GM10266 (cell line): ENCODE measurements around the gene CD99.
"Not testable (repeated sequence)": the region's sequence is repeated elsewhere in the genome, so short reads cannot be mapped to it uniquely, and the experiment has no call there.

Experiments used
- DNase-seq: peaks from one replicate; pipeline ENCODE4 v3.0.0; 2012; ENCODE audit errors: extremely low spot score
- CTCF ChIP-seq: IDR thresholded peaks from 2 replicates; pipeline ENCODE4 v1.5.1; 2012; ENCODE audit warnings: mild to moderate bottlenecking, low read depth; ENCODE audit not compliant: control insufficient read depth, insufficient read depth; ENCODE audit errors: missing control alignments

The CD99 gene

GRCh38 chrX:2662586-2662985 is 28.5 kb upstream of the CD99 start:
- no peak for DNase-seq
- TF ChIP-seq CTCF = no peak

GRCh38 chrX:2664502-2664901 is 26.6 kb upstream of the CD99 start:
- TF ChIP-seq CTCF = no peak
- DNase-seq = no peak

GRCh38 chrX:2665387-2666304 is 25.4 kb upstream of the CD99 start:
- TF ChIP-seq CTCF = no peak
- no peak for DNase-seq

DNA sequence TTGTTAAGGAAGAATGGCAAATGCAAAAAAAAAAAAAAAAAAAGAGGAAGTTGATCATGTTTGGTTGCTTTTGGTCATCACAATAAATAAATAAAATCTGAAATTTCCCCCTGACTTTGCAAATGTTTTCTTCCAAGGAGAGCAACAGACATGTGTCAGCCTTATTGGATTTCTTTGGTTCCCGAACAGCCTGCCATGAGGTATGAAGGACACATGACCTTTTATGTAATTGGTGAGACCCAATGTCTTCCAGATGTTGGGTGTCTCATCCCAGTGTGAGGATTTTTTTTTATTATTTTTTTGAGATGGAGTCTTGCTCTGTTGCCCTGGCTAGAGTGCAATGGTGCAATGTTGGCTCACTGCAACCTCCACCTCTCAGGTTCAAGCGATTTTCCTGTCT is 24.6 kb upstream of the CD99 start:
- no peak for TF ChIP-seq CTCF

DNA sequence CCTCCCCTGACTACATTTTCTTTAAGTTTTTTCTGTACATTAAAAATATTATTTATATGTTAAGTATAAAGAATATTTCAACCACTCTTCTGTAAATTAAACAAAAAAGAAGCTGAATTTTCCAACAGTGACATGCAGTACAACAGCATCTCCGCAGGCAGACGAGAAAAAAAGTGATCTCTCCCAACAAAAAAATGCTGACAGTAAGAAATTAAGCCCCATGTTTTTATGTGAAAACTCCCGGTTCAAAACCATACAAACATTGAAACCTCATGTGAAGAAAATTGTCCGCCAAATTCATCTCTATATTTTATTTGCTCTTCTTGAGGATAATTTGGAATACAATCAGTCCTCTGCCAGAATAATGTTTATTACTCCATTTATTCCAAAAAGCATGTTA is 20.1 kb upstream of the CD99 start:
- no peak for TF ChIP-seq CTCF
- no peak for DNase-seq

More for the DNA sequence above, 24.6 kb upstream of the CD99 start:
- DNase-seq = no peak

GRCh38 chrX:2672084-2672483 is 19.0 kb upstream of the CD99 start:
- no peak for DNase-seq
- no peak for TF ChIP-seq CTCF

- DNase-seq = no peak
- TF ChIP-seq CTCF = no peak
Measured at GRCh38 chrX:2673611-2674010, 17.5 kb upstream of the CD99 start.

GRCh38 chrX:2675657-2676200 is 15.4 kb upstream of the CD99 start:
- not testable (repeated sequence) for DNase-seq
